H1 (cell line): ENCODE data around the gene BTRC. TPM values are rescaled to one million over a fixed set of nuclear protein-coding genes. Genes with fewer than 3 reads are reported as not detected.

Source experiments
- BACH1 ChIP-seq: IDR thresholded peaks from 2 replicates; pipeline ENCODE4 v1.6.1; 2012; ENCODE audit warnings: low read length, improper control_type of control experiment
- HDAC6 ChIP-seq: IDR thresholded peaks from one replicate; pipeline ENCODE4 v1.7.1; 2012; ENCODE audit warnings: low read depth, mild to moderate bottlenecking, inconsistent platforms, low read length, moderate library complexity
- KDM4A ChIP-seq: IDR thresholded peaks from one replicate; pipeline ENCODE4 v1.7.1; 2012; ENCODE audit warnings: low read depth, mild to moderate bottlenecking, moderate library complexity, low read length, inconsistent platforms; ENCODE audit not compliant: severe bottlenecking
- NANOG ChIP-seq: IDR thresholded peaks from 2 replicates; pipeline ENCODE4 v1.6.1; 2011; ENCODE audit warnings: low read length, low read depth, mild to moderate bottlenecking, inconsistent platforms; ENCODE audit not compliant: insufficient read depth, poor library complexity, severe bottlenecking
- NRF1 ChIP-seq: IDR thresholded peaks from 2 replicates; pipeline ENCODE4 v1.6.1; 2011; ENCODE audit warnings: mild to moderate bottlenecking, low read depth, low read length, improper control_type of control experiment
- SP1 ChIP-seq: IDR thresholded peaks from 2 replicates; pipeline ENCODE4 v1.6.1; 2011; ENCODE audit warnings: low read depth, low read length
- SRF ChIP-seq: IDR thresholded peaks from 2 replicates; pipeline ENCODE4 v1.6.1; 2011; ENCODE audit warnings: mild to moderate bottlenecking, low read depth, low read length, moderate library complexity
- TEAD4 ChIP-seq: IDR thresholded peaks from 2 replicates; pipeline ENCODE4 v1.6.1; 2012; ENCODE audit warnings: low read depth, low read length, inconsistent platforms, mixed read lengths
- polyA plus RNA-seq, 7 experiments: library from polyadenylated mRNA; depleted of rRNA in 3 of 7; stranded (reverse) in 5 of 7; unstranded in 2 of 7; fragments of >200 nt in 5 of 7; fragments of 200-250 nt in 2 of 7; gene quantifications; 1 replicate in 5 of 7; 2 replicates in 1 of 7; 4 replicates in 1 of 7; pipeline versions ENCODE4 v1.2.1 to v1.2.3, GENCODE V29; 2011 to 2013; ENCODE audit warnings: missing spikeins in 2 of 7, mixed read lengths in 2 of 7
- total RNA-seq: library from RNA; stranded (reverse); fragmentation: NEBNext Ultra II Directional; extraction: Animal tissue kit (Norgen Biotek cat#: 25700); gene quantifications from 2 replicates; pipeline ENCODE4 v1.2.1, GENCODE V29; 2021
- TF ChIP-seq, protein P1 (sequence below): fragments of 300-600 bp; sonication (generic); IDR thresholded peaks from 2 replicates; pipeline ENCODE4 v1.7.1; 2012; ENCODE audit warnings: low read length, moderate library complexity, mild to moderate bottlenecking, inconsistent platforms; ENCODE audit not compliant: insufficient replicate concordance
- TF ChIP-seq, protein P2 (sequence below): IDR thresholded peaks from 2 replicates; pipeline ENCODE4 v1.6.1; 2011; ENCODE audit warnings: low read depth, mild to moderate bottlenecking, low read length; ENCODE audit not compliant: insufficient read depth

Gene BTRC
- total and polyA plus RNA-seq, 2 of the 8 experiments (the other 6 are each of a cell fraction or from before 2014, with no cell fraction given), result 9.9 to 24.7 TPM

DNA sequence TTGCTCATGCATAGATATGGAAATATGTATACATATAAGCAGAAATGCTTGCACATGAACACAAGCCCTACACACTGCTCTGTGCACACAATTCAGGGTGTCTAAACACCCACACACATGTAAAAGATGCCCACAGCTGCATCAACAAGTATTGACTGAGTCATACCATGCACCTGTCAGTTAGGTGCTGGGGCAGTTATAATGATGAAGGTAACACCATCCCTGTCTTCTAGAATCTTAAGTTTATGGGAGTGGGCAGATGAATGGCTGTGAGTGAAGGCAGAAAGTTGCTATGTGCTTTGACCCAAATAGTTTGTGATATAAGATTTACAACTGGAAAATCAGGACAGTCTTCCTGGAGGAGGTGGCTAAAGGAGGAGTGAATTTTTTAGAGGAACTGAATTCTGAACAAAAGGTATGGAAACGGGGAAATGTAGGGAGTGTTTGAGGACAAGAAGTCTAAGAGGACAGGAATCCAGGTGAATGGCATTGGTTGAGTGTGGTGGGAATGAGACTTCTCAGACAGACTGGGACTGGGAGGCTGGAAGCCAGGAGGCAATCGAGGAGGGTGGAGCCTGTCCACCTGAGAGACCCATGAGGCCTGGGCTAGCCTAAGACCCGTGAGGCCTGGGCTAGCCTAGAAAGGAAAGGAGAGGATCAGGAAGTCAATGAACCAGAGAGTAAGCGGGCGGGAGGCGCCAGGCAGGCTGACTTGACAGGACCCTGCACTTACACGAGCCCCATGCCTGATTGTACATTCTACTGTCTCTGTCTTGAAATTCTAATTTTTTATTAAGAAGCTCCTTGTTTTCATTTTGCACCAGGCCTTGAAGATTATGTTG is 213.4 kb downstream of the BTRC start (continued):
- no peak for TF ChIP-seq SP1
- TF ChIP-seq HDAC6, result no peak
- no peak for TF ChIP-seq NANOG
- no peak for TF ChIP-seq BACH1
- no peak for TF ChIP-seq NRF1
- TF ChIP-seq, protein P1, sequence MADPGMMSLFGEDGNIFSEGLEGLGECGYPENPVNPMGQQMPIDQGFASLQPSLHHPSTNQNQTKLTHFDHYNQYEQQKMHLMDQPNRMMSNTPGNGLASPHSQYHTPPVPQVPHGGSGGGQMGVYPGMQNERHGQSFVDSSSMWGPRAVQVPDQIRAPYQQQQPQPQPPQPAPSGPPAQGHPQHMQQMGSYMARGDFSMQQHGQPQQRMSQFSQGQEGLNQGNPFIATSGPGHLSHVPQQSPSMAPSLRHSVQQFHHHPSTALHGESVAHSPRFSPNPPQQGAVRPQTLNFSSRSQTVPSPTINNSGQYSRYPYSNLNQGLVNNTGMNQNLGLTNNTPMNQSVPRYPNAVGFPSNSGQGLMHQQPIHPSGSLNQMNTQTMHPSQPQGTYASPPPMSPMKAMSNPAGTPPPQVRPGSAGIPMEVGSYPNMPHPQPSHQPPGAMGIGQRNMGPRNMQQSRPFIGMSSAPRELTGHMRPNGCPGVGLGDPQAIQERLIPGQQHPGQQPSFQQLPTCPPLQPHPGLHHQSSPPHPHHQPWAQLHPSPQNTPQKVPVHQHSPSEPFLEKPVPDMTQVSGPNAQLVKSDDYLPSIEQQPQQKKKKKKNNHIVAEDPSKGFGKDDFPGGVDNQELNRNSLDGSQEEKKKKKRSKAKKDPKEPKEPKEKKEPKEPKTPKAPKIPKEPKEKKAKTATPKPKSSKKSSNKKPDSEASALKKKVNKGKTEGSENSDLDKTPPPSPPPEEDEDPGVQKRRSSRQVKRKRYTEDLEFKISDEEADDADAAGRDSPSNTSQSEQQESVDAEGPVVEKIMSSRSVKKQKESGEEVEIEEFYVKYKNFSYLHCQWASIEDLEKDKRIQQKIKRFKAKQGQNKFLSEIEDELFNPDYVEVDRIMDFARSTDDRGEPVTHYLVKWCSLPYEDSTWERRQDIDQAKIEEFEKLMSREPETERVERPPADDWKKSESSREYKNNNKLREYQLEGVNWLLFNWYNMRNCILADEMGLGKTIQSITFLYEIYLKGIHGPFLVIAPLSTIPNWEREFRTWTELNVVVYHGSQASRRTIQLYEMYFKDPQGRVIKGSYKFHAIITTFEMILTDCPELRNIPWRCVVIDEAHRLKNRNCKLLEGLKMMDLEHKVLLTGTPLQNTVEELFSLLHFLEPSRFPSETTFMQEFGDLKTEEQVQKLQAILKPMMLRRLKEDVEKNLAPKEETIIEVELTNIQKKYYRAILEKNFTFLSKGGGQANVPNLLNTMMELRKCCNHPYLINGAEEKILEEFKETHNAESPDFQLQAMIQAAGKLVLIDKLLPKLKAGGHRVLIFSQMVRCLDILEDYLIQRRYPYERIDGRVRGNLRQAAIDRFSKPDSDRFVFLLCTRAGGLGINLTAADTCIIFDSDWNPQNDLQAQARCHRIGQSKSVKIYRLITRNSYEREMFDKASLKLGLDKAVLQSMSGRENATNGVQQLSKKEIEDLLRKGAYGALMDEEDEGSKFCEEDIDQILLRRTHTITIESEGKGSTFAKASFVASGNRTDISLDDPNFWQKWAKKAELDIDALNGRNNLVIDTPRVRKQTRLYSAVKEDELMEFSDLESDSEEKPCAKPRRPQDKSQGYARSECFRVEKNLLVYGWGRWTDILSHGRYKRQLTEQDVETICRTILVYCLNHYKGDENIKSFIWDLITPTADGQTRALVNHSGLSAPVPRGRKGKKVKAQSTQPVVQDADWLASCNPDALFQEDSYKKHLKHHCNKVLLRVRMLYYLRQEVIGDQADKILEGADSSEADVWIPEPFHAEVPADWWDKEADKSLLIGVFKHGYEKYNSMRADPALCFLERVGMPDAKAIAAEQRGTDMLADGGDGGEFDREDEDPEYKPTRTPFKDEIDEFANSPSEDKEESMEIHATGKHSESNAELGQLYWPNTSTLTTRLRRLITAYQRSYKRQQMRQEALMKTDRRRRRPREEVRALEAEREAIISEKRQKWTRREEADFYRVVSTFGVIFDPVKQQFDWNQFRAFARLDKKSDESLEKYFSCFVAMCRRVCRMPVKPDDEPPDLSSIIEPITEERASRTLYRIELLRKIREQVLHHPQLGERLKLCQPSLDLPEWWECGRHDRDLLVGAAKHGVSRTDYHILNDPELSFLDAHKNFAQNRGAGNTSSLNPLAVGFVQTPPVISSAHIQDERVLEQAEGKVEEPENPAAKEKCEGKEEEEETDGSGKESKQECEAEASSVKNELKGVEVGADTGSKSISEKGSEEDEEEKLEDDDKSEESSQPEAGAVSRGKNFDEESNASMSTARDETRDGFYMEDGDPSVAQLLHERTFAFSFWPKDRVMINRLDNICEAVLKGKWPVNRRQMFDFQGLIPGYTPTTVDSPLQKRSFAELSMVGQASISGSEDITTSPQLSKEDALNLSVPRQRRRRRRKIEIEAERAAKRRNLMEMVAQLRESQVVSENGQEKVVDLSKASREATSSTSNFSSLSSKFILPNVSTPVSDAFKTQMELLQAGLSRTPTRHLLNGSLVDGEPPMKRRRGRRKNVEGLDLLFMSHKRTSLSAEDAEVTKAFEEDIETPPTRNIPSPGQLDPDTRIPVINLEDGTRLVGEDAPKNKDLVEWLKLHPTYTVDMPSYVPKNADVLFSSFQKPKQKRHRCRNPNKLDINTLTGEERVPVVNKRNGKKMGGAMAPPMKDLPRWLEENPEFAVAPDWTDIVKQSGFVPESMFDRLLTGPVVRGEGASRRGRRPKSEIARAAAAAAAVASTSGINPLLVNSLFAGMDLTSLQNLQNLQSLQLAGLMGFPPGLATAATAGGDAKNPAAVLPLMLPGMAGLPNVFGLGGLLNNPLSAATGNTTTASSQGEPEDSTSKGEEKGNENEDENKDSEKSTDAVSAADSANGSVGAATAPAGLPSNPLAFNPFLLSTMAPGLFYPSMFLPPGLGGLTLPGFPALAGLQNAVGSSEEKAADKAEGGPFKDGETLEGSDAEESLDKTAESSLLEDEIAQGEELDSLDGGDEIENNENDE, result no peak
- no peak for TF ChIP-seq SRF
- no peak for TF ChIP-seq KDM4A
- TF ChIP-seq TEAD4, result no peak
- TF ChIP-seq, protein P2, sequence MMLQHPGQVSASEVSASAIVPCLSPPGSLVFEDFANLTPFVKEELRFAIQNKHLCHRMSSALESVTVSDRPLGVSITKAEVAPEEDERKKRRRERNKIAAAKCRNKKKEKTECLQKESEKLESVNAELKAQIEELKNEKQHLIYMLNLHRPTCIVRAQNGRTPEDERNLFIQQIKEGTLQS, result no peak
